Aortic smooth muscle cell (primary cell): Measurements from ENCODE around the gene NUTF2. TPM values are rescaled to one million over a fixed set of nuclear protein-coding genes. Genes with fewer than 3 reads are reported as not detected.

Source experiments
- total RNA-seq: library from RNA; depleted of rRNA; stranded (reverse); fragments of >200 nt; gene quantifications from 2 replicates; pipeline ENCODE4 v1.2.3, GENCODE V29; 2014

Gene NUTF2
- 119 and 132 TPM in 2 replicates for total RNA-seq

GRCh38 chr16:67846320-67847063 is at the start of gene NUTF2:
Gene NUTF2 (plus strand): TSS chr16:67846933. CDS start chr16:67865131, 18,198 bp downstream.

GRCh38 chr16:67806428-67807147 is 40.1 kb upstream of the NUTF2 start, which contains the start of the genes RANBP10 and TSNAXIP1:
Gene RANBP10 (minus strand): TSS chr16:67806560. CDS start chr16:67806536, 24 bp downstream.
Gene TSNAXIP1 (plus strand): TSS chr16:67806889. CDS start chr16:67807150, 261 bp downstream.

DNA sequence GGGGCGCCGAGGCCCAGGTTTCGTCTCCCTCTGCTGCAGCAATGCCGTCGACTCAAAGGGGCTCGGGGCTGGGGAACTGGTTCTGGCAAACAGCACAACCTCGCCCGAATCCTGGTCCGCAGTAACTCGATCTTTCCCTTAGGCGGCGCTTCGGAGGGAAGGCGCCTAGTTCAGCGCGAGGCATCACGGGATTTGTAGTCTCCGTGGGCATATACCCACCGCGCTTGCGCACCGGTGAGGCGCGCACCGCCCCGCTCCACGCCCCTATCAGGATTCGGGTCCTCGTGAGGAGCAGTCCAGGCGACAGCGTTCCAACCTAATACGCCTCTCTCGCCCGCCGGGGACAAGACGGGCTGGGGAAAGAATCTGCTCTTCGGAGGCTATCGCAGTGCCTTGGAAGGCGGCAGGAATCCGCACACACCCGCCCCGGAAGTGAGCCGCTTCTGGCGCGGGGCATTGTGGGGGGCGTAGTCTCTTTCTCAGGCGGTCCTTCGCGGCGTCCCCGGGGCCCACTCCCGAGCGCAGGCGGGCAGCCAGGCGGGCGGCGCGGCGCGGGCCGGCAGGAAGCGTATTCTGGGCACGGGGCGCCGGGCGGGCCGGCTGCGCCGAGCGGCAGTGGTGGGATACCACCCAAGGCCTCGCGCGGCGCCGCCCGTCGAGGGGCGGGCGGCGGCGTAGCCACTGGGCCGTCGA is 4.8 kb upstream of the NUTF2 start, which contains the start of gene THAP11:
Gene THAP11, plus strand, starts transcription at position 505 of the 693 bp plus-strand sequence. CDS start 235 bp downstream, outside the sequence.

GRCh38 chr16:67847064-67847861 is 530 bp downstream of the NUTF2 start, which contains the start of gene CENPT:
Gene CENPT (minus strand): TSS chr16:67847693. CDS start chr16:67833859, 13,834 bp downstream.

GRCh38 chr16:67872631-67873434 is 26.1 kb downstream of the NUTF2 start, which contains the start of gene EDC4:
Gene EDC4 (plus strand): TSS chr16:67873052. CDS start chr16:67873262, 210 bp downstream.

DNA sequence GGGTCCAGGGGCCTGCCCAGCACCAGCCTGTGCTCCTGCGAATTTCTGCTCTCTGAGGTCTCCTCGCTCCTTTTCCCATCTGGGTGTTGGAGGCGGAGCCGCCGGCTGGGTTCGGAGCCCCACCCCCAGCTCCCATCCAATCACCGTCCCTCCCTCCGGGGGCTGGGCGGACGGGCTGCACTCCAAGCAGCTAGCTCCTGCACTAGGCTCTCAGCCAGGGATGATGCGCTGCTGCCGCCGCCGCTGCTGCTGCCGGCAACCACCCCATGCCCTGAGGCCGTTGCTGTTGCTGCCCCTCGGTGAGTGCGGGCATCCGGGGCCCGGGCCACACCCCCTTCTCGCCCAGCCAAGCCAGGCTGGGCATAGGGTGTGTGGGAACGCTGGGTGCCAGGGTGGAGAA is 38.0 kb downstream of the NUTF2 start, which contains the start of gene NRN1L:
Gene NRN1L, plus strand, starts transcription at position 202 of the 400 bp plus-strand sequence. Its CDS starts 19 bp downstream, at position 221.

DNA sequence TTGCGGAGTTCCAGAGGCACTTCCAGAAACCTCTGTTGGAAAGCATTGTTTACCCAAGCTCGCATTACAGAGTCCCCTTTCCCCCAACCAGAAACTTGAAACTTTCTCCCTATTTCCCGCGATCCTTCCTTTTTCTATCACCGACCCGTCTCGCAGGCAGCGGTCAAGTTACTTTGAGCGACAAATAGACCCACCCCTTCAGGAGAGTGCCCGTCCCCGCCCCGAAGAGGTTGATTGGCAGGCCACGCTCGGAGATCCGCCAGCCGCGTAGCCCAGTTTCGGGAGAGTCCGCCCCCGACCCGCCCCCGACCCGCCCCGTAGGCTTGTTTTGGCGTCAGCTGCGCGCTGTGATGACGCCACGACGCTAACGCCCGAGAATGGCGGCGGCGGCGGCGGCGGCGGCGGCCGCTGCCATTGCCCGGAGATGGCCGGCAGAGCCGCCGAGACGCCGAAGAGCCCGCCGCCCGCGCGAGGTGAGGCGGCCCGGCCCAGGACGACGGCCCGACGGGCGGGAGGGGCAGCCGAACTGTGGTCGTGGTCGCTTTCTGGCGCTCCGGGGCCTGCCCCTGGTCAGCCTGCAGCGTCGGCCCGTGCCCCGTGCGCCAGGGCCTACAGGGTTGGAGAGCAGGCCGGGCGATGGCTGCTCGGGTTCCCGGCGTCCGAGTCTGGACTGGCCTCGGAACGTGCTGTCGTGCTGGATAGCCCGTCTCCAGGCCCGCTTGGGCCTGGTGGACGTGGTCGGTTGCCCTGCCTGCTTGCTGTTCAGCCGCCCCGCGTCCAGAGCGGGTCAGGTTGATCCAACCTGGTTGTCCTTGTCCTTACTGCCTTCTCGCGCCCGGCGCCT is 46.4 kb downstream of the NUTF2 start, which contains the start of gene PSKH1:
Gene PSKH1, plus strand, starts transcription at position 356 of the 844 bp plus-strand sequence. CDS start 15,496 bp downstream, outside the sequence.

Other genes starting within 250 kb of the NUTF2 start
- 0.19 and 0.26 TPM in 2 replicates for gene CARMIL2, start 201.8 kb upstream of the NUTF2 start, total RNA-seq
- 9.6 and 13.7 TPM in 2 replicates for gene ACD, start 186.7 kb upstream of the NUTF2 start, total RNA-seq
- gene PARD6A, start 186.0 kb upstream of the NUTF2 start, total RNA-seq = 2.5 and 3.4 TPM in 2 replicates
- 17.7 and 19.7 TPM in 2 replicates for gene ENKD1, start 180.2 kb upstream of the NUTF2 start, total RNA-seq
- gene C16orf86, start 180.1 kb upstream of the NUTF2 start, total RNA-seq = 3.9 and 4.8 TPM in 2 replicates
- gene GFOD2, start 127.6 kb upstream of the NUTF2 start, total RNA-seq = 13.8 and 15.2 TPM in 2 replicates
- gene RANBP10, start 40.4 kb upstream of the NUTF2 start, total RNA-seq = 3.6 and 4.7 TPM in 2 replicates
- gene TSNAXIP1, start 40.0 kb upstream of the NUTF2 start, total RNA-seq = 0.99 and 1.1 TPM in 2 replicates
- 27.5 and 28.2 TPM in 2 replicates for gene THAP11, start 4.6 kb upstream of the NUTF2 start, total RNA-seq
- 20.6 and 27.5 TPM in 2 replicates for gene CENPT, start 760 bp downstream of the NUTF2 start, total RNA-seq
- 55.0 and 55.4 TPM in 2 replicates for gene EDC4, start 26.1 kb downstream of the NUTF2 start, total RNA-seq
- gene NRN1L, start 38.0 kb downstream of the NUTF2 start, total RNA-seq = not detected in 2 replicates
- 14.0 and 16.2 TPM in 2 replicates for gene PSKH1, start 46.3 kb downstream of the NUTF2 start, total RNA-seq
- 0.66 and 0.75 TPM in 2 replicates for gene CTRL, start 84.9 kb downstream of the NUTF2 start, total RNA-seq
- gene PSMB10, start 89.9 kb downstream of the NUTF2 start, total RNA-seq = 61.7 and 76.1 TPM in 2 replicates
- 6.0 and 8.2 TPM in 2 replicates for gene LCAT, start 97.2 kb downstream of the NUTF2 start, total RNA-seq
- gene SLC12A4, start 121.7 kb downstream of the NUTF2 start, total RNA-seq = 97.6 and 138 TPM in 2 replicates
- not detected in 2 replicates for gene DPEP3, start 133.6 kb downstream of the NUTF2 start, total RNA-seq
- not detected in 2 replicates for gene DPEP2, start 152.6 kb downstream of the NUTF2 start, total RNA-seq
- gene DPEP2NB, start 169.0 kb downstream of the NUTF2 start, total RNA-seq = not detected in 2 replicates
- 7.2 and 9.0 TPM in 2 replicates for gene DDX28, start 176.3 kb downstream of the NUTF2 start, total RNA-seq
- gene DUS2, start 176.4 kb downstream of the NUTF2 start, total RNA-seq = 13.2 and 18.0 TPM in 2 replicates
- 7.8 and 9.6 TPM in 2 replicates for gene NFATC3, start 238.4 kb downstream of the NUTF2 start, total RNA-seq